Thyroid gland (tissue), 4 donors: ENCODE measurements around the gene MAGI3. TPM values are rescaled to one million over a fixed set of nuclear protein-coding genes. Genes with fewer than 3 reads are reported as not detected.
A peak's percentile ranks its signal among the peaks of the same experiment; 100 is the strongest.

ENCODE experiments used
- DNase-seq, 2 donors: peaks; one replicate each; pipeline ENCODE4 v3.0.0-alpha.2; 2019
- H3K27ac ChIP-seq, 3 donors: fragments of 200-600 bp; sonication (generic); 1 replicate in 2 of 3; 2 replicates in 1 of 3; pipeline ENCODE4 v1.5.1; 2016 to 2019; ENCODE audit warnings: mild to moderate bottlenecking in 1 of 3, moderate library complexity in 1 of 3
- H3K27me3 ChIP-seq: fragments of 200-600 bp; sonication (generic); one replicate; pipeline ENCODE4 v1.5.1; 2019
- H3K36me3 ChIP-seq, 2 donors: fragments of 200-600 bp; sonication (generic); one replicate each; pipeline ENCODE4 v1.5.1; 2016 to 2019
- H3K4me1 ChIP-seq, 2 donors: fragments of 200-600 bp; sonication (generic); one replicate each; pipeline ENCODE4 v1.5.1; 2017 to 2019
- H3K4me3 ChIP-seq, 3 donors: fragments of 200-600 bp; sonication (generic); replicated peaks in 1 of 3; 1 replicate in 2 of 3; 2 replicates in 1 of 3; pipeline ENCODE4 v1.5.1; 2016; ENCODE audit warnings: mild to moderate bottlenecking in 1 of 3
- H3K9me3 ChIP-seq: fragments of 200-600 bp; sonication (generic); one replicate; pipeline ENCODE4 v1.5.1; 2017
- POLR2A ChIP-seq, 2 donors: fragments of 450-650 bp; IDR thresholded peaks; one replicate each; pipeline ENCODE4 v1.6.1; 2017; ENCODE audit warnings: antibody characterized with exemption in 2 of 2, mild to moderate bottlenecking in 2 of 2, moderate library complexity in 1 of 2
- WGBS, 2 donors: methylation state at CpG; one replicate each; pipeline ENCODE4 v1.1.5; 2017; 5-methylcytosine and 5-hydroxymethylcytosine counted together
- intact Hi-C: fragments of 100-400 bp; cut with DNase I; formaldehyde crosslinking; loops from one replicate; pipeline ENCODE4 v1.15.1; 2023
- total RNA-seq, 4 donors: library from RNA; depleted of rRNA; stranded (reverse); fragments of >200 nt; gene quantifications; one replicate each; pipeline ENCODE4 v1.2.3, GENCODE V29; 2016
- TF ChIP-seq, protein P1 (sequence below), 6 experiments: fragments of 200-600 bp in 3 of 6; fragments of 450-650 bp in 3 of 6; sonication (generic) in 3 of 6; IDR thresholded peaks; one replicate each; pipeline ENCODE4 v1.5.1; 2016 to 2019; ENCODE audit warnings: antibody characterized with exemption in 6 of 6, mild to moderate bottlenecking in 2 of 6, inconsistent platforms in 1 of 6, moderate library complexity in 1 of 6

MAGI3 gene
- total RNA-seq, 4 donors from 2014 or later, result 52.9 to 91.0 (median 61.9) TPM

GRCh38 chr1:113605146-113605545 lies 214.8 kb downstream of the MAGI3 start:
- Histone ChIP-seq H3K27me3 (no peaks in the 10 kb centered on the region), H3K9me3 (no peaks in the 10 kb centered on the region), H3K4me1 (no peaks in the 10 kb centered on the region), H3K27ac (no peak overlapping the region), H3K4me3 (no peak overlapping the region), H3K36me3 (no peaks in the 10 kb centered on the region)
- TF ChIP-seq, protein P1, sequence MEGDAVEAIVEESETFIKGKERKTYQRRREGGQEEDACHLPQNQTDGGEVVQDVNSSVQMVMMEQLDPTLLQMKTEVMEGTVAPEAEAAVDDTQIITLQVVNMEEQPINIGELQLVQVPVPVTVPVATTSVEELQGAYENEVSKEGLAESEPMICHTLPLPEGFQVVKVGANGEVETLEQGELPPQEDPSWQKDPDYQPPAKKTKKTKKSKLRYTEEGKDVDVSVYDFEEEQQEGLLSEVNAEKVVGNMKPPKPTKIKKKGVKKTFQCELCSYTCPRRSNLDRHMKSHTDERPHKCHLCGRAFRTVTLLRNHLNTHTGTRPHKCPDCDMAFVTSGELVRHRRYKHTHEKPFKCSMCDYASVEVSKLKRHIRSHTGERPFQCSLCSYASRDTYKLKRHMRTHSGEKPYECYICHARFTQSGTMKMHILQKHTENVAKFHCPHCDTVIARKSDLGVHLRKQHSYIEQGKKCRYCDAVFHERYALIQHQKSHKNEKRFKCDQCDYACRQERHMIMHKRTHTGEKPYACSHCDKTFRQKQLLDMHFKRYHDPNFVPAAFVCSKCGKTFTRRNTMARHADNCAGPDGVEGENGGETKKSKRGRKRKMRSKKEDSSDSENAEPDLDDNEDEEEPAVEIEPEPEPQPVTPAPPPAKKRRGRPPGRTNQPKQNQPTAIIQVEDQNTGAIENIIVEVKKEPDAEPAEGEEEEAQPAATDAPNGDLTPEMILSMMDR (IDR thresholded peaks at IDR 0.05), result no peak
- TF ChIP-seq POLR2A (IDR thresholded peaks at IDR 0.05), result no peak
- intact Hi-C loops, result no loop called here
- DNase-seq, result no peak

- TF ChIP-seq, protein P1 (IDR thresholded peaks at IDR 0.05), result no peak
- TF ChIP-seq POLR2A (IDR thresholded peaks at IDR 0.05), result no peak
- Histone ChIP-seq H3K27ac (no peak overlapping the region), H3K4me1 (no peaks in the 10 kb centered on the region), H3K9me3 (no peaks in the 10 kb centered on the region), H3K4me3 (no peak overlapping the region), H3K36me3 (no peaks in the 10 kb centered on the region), H3K27me3 (no peaks in the 10 kb centered on the region)
- DNase-seq, result no peak
- intact Hi-C loops, result no loop called here
- 74 to 77% methylated on average over 3 of the region's 3 CpGs for WGBS, 2 donors
Observed at GRCh38 chr1:113608399-113608798, 218.1 kb downstream of the MAGI3 start.

DNA sequence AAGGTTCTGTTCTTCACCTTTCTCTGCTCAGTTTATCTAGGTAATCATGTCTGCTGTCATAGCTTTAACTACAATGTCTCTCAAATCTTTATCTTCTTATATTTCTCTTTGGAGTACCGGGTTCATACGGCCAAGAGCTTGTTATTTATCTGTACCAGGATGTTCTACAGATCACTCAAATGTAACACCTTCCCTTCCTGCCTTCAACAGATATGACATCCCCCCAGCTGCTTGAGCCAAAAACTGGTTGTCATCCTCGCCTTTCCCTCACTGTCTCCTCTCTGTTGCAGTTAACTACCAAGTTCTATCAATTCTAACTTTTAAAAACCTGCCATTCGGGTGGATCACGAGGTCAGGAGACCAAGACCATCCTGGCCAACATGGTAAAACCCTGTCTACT lies 220.1 kb downstream of the MAGI3 start:
- 90 to 91% methylated on average over 5 of the region's 5 CpGs for WGBS, 2 donors
- TF ChIP-seq, protein P1 (IDR thresholded peaks at IDR 0.05), result no peak
- no peak for TF ChIP-seq POLR2A (IDR thresholded peaks at IDR 0.05)
- H3K9me3 ChIP-seq, result no peaks in the 10 kb centered on the region
- no peaks in the 10 kb centered on the region for H3K27me3 ChIP-seq
- DNase-seq, result no peak
- intact Hi-C loops, result no loop called here
- peaks cover 0 to 10% of the 10 kb centered on the region in 2 donors for H3K4me1 ChIP-seq
- H3K36me3 ChIP-seq, result no peaks in the 10 kb centered on the region
- H3K27ac ChIP-seq, result no peak overlapping the region
- no peak overlapping the region for H3K4me3 ChIP-seq

- H3K27ac ChIP-seq, result peak overlapping the region in 1 of 3 donors; percentile 14
- H3K9me3 ChIP-seq, result no peaks in the 10 kb centered on the region
- intact Hi-C loops, result no loop called here
- peaks cover 0 to 10% of the 10 kb centered on the region in 2 donors for H3K4me1 ChIP-seq
- no peak overlapping the region for H3K4me3 ChIP-seq
- H3K27me3 ChIP-seq, result no peaks in the 10 kb centered on the region
- DNase-seq, result no peak
- TF ChIP-seq, protein P1 (IDR thresholded peaks at IDR 0.05), result no peak
- TF ChIP-seq POLR2A (IDR thresholded peaks at IDR 0.05), result no peak
- H3K36me3 ChIP-seq, result peaks cover 0 to 4% of the 10 kb centered on the region in 2 donors
Observed at GRCh38 chr1:113615425-113615824, 225.1 kb downstream of the MAGI3 start.

DNA sequence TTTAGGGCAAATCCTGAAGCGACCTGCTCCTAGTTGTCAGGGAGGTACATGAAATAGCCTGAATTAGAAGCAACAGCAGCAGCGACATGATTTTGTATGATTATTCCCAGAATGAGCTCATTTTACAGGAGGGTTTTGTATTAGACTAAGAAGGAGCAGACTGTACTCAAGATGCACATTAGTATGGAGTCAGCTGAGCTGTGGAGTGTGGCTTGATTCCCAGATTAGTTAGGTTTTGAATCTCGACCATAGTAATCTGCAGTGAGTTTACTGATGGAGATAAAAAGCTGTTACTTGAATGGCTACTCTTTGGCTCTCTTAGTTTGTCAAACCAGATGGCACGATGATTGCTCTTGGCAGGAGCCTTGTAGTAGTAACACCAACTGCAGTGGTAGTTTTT lies 225.8 kb downstream of the MAGI3 start:
- intact Hi-C loops, result no loop called here
- Histone ChIP-seq H3K27ac (no peak overlapping the region), H3K27me3 (no peaks in the 10 kb centered on the region), H3K36me3 (peaks cover 0 to 5% of the 10 kb centered on the region in 2 donors), H3K4me1 (peaks cover 0 to 10% of the 10 kb centered on the region in 2 donors), H3K9me3 (no peaks in the 10 kb centered on the region), H3K4me3 (no peak overlapping the region)
- no peak for DNase-seq
- no peak for TF ChIP-seq POLR2A (IDR thresholded peaks at IDR 0.05)
- TF ChIP-seq, protein P1 (IDR thresholded peaks at IDR 0.05), result no peak
- WGBS, 2 donors, result 77 to 89% methylated on average over 4 of the region's 4 CpGs
